B cell (primary cell): ENCODE data around the gene SCYL3. TPM values are rescaled to one million over a fixed set of nuclear protein-coding genes. Genes with fewer than 3 reads are reported as not detected.

Experiments used
- ATAC-seq: fragments of 200-7000 bp; cut with Tn5 transposase; one replicate; pipeline ENCODE4 v1.10.0; 2021; ENCODE audit warnings: low read depth, mild to moderate bottlenecking, moderate number of reproducible peaks, moderate library complexity
- CTCF ChIA-PET: fragments of 350-600 bp; sonication (Branson Sonifier 250); formaldehyde crosslinking; loops from one replicate; lab custom pipeline; 2021; ENCODE audit warnings: antibody characterized with exemption, inconsistent platforms; lab: Charles Lee
- POLR2A ChIA-PET: fragments of 350-600 bp; sonication (Branson Sonifier 250); formaldehyde crosslinking; loops from one replicate; lab custom pipeline; 2021; ENCODE audit warnings: antibody characterized with exemption; lab: Charles Lee
- DNase-seq: peaks from one replicate; pipeline ENCODE4 v3.0.0; 2013
- H2AFZ ChIP-seq: 2 replicates; pipeline ENCODE4 v1.6.1; 2012; ENCODE audit warnings: mild to moderate bottlenecking, low read depth, low read length; ENCODE audit not compliant: insufficient read depth, poor library complexity, severe bottlenecking
- H3K27ac ChIP-seq, 2 donors: 1 replicate in 1 of 2; 2 replicates in 1 of 2; pipeline ENCODE4 v1.5.1; 2012 to 2013; ENCODE audit warnings: low read length in 2 of 2, mild to moderate bottlenecking in 2 of 2, moderate library complexity in 1 of 2
- H3K27me3 ChIP-seq, 4 experiments: fragments of 200-600 bp in 1 of 4; sonication (generic) in 1 of 4; replicated peaks in 1 of 4; 1 replicate in 2 of 4; 2 replicates in 2 of 4; pipeline versions ENCODE4 v1.6.1 to v1.7.0; 2013 to 2016; ENCODE audit warnings: low read length in 3 of 4, mild to moderate bottlenecking in 2 of 4, mixed read lengths in 1 of 4, moderate library complexity in 1 of 4; ENCODE audit not compliant: insufficient read depth in 4 of 4, control insufficient read depth in 3 of 4; ENCODE audit errors: control extremely low read depth in 1 of 4
- H3K36me3 ChIP-seq, 2 experiments: replicated peaks in 1 of 2; 1 replicate in 1 of 2; 2 replicates in 1 of 2; pipeline versions ENCODE4 v1.6.1 to v1.7.1; 2013; ENCODE audit warnings: low read length in 1 of 2; ENCODE audit not compliant: insufficient read depth in 2 of 2, control insufficient read depth in 1 of 2; ENCODE audit errors: control extremely low read depth in 1 of 2, extremely low read depth in 1 of 2
- H3K4me1 ChIP-seq, 2 donors: fragments of 200-600 bp in 1 of 2; sonication (generic) in 1 of 2; 1 replicate in 1 of 2; 2 replicates in 1 of 2; pipeline versions ENCODE4 v1.5.1 to v1.6.1; 2013 to 2017; ENCODE audit warnings: low read length in 2 of 2; ENCODE audit not compliant: control insufficient read depth in 2 of 2, insufficient read depth in 2 of 2
- H3K4me2 ChIP-seq: replicated peaks from 2 replicates; pipeline ENCODE3; 2012; ENCODE audit warnings: mild to moderate bottlenecking, low read depth, low read length; ENCODE audit not compliant: poor library complexity, severe bottlenecking
- H3K4me3 ChIP-seq, 5 experiments: fragments of 200-600 bp in 1 of 5; sonication (generic) in 1 of 5; 1 replicate in 3 of 5; 2 replicates in 2 of 5; pipeline versions ENCODE4 v1.5.1 to v1.7.0; 2011 to 2016; ENCODE audit warnings: low read length in 4 of 5, mild to moderate bottlenecking in 4 of 5, low read depth in 2 of 5, control low read depth in 1 of 5, moderate library complexity in 1 of 5; ENCODE audit not compliant: insufficient read depth in 1 of 5; ENCODE audit errors: control extremely low read depth in 1 of 5, extremely low read depth in 1 of 5
- H3K79me2 ChIP-seq: fragments of 200-600 bp; sonication (generic); one replicate; pipeline ENCODE4 v1.6.0; 2016; ENCODE audit warnings: low read length; ENCODE audit not compliant: control insufficient read depth, insufficient read depth
- H3K9ac ChIP-seq: fragments of 200-600 bp; sonication (generic); 2 replicates; pipeline ENCODE4 v1.6.1; 2017; ENCODE audit warnings: mild to moderate bottlenecking, low read length, moderate library complexity
- H3K9me3 ChIP-seq, 3 donors: one replicate each; pipeline versions ENCODE4 v1.6.1 to v1.7.1; 2013; ENCODE audit warnings: low read length in 2 of 3; ENCODE audit not compliant: control insufficient read depth in 2 of 3, insufficient read depth in 1 of 3; ENCODE audit errors: control extremely low read depth in 1 of 3
- H4K20me1 ChIP-seq: 2 replicates; pipeline ENCODE4 v1.6.0; 2012; ENCODE audit warnings: mild to moderate bottlenecking, low read length; ENCODE audit not compliant: insufficient read depth, control insufficient read depth, poor library complexity, severe bottlenecking
- H3K27ac Mint-ChIP-seq: one replicate; pipeline ENCODE4 v1.8.0; 2021; ENCODE audit warnings: mixed read lengths
- H3K27me3 Mint-ChIP-seq: one replicate; pipeline ENCODE4 v1.8.0; 2021; ENCODE audit warnings: mixed read lengths
- H3K4me1 Mint-ChIP-seq: one replicate; pipeline ENCODE4 v1.8.0; 2021; ENCODE audit warnings: mixed read lengths
- H3K4me3 Mint-ChIP-seq: one replicate; pipeline ENCODE4 v1.8.0; 2021; ENCODE audit warnings: mixed read lengths
- H3K9me3 Mint-ChIP-seq: one replicate; pipeline ENCODE4 v1.8.0; 2022; ENCODE audit warnings: mixed read lengths; ENCODE audit not compliant: insufficient read depth
- CTCF ChIP-seq: fragments of 200-600 bp; IDR thresholded peaks from one replicate; pipeline ENCODE4 v1.8.0; 2022; ENCODE audit warnings: antibody characterized with exemption, mild to moderate bottlenecking
- EZH2 ChIP-seq: IDR thresholded peaks from 2 replicates; pipeline ENCODE4 v1.6.1; 2012; ENCODE audit warnings: borderline replicate concordance, low read depth, mild to moderate bottlenecking, moderate library complexity, low read length; ENCODE audit not compliant: insufficient read depth, poor library complexity, severe bottlenecking
- WGBS: methylation state at CpG from one replicate; pipeline ENCODE4 v1.1.5; 2013; ENCODE audit warnings: missing lambda C conversion rate; ENCODE audit not compliant: insufficient coverage; 5-methylcytosine and 5-hydroxymethylcytosine counted together
- intact Hi-C: fragments of 100-400 bp; cut with micrococcal nuclease; formaldehyde crosslinking; loops from one replicate; pipeline ENCODE4 v1.10.0; 2022
- polyA plus RNA-seq: library from polyadenylated mRNA; depleted of rRNA; stranded (reverse); fragments of >200 nt; gene quantifications from 2 replicates; pipeline ENCODE4 v1.2.3, GENCODE V29; 2012
- total RNA-seq, 2 donors: library from RNA; stranded (reverse); fragments of 120-200 nt in 1 of 2; gene quantifications; 1 replicate in 1 of 2; 2 replicates in 1 of 2; pipeline versions ENCODE4 v1.2.3 to v1.2.4, GENCODE V29; 2013 to 2022

The SCYL3 gene
- total and polyA plus RNA-seq, 2 donors (not counting 1 experiment from before 2014, with no cell fraction given): 14.2 to 18.4 TPM

- no peaks in the 10 kb centered on the region for H3K9me3 Mint-ChIP-seq
- Histone ChIP-seq H3K4me1 (no peaks in the 10 kb centered on the region), H2AFZ (no peak overlapping the region), H3K27me3 (no peaks in the 10 kb centered on the region), H3K27ac (no peak overlapping the region), H3K9ac (no peak overlapping the region), H3K4me3 (no peak overlapping the region), H3K36me3 (peaks cover 26 to 64% of the 10 kb centered on the region in 2 experiments), H3K79me2 (no peaks in the 10 kb centered on the region), H4K20me1 (no peaks in the 10 kb centered on the region), H3K9me3 (no peaks in the 10 kb centered on the region), H3K4me2 (no peak overlapping the region)
- H3K27ac Mint-ChIP-seq: no peak overlapping the region
- intact Hi-C loops: no loop called here
- H3K27me3 Mint-ChIP-seq: no peaks in the 10 kb centered on the region
- DNase-seq (no peak), ATAC-seq (no peak)
- 91% methylated on average over 1 of the region's 1 CpG for WGBS
- ChIA-PET CTCF (interaction anchor here (1.0 kb wide), 1 partner anchor 141 kb away, joined by 3 read pairs; no protein-coding TSS in a partner anchor), POLR2A (no interaction called here)
- peaks cover 4% of the 10 kb centered on the region for H3K4me1 Mint-ChIP-seq
- TF ChIP-seq EZH2 (no peak), CTCF (no peak)
- H3K4me3 Mint-ChIP-seq: no peak overlapping the region
These were observed 40.4 kb downstream of the SCYL3 start for GRCh38 chr1:169853341-169853740.

- no peak for DNase-seq
- Mint-ChIP-seq H3K27ac (no peak overlapping the region), H3K27me3 (no peaks in the 10 kb centered on the region), H3K9me3 (no peaks in the 10 kb centered on the region), H3K4me1 (no peaks in the 10 kb centered on the region), H3K4me3 (no peak overlapping the region)
- CTCF ChIA-PET: no interaction called here
- no peak overlapping the region for H3K9ac ChIP-seq
- POLR2A ChIA-PET: no interaction called here
- no peak overlapping the region for H3K27ac ChIP-seq
- no peak overlapping the region for H3K4me2 ChIP-seq
- H3K4me1 ChIP-seq: no peaks in the 10 kb centered on the region
- no peaks in the 10 kb centered on the region for H4K20me1 ChIP-seq
- TF ChIP-seq CTCF: no peak
- TF ChIP-seq EZH2: no peak
- no CpG with 5 or more reads among the region's 5 CpGs for WGBS
- no peaks in the 10 kb centered on the region for H3K79me2 ChIP-seq
- H3K9me3 ChIP-seq: no peaks in the 10 kb centered on the region
- H3K4me3 ChIP-seq: no peak overlapping the region
- ATAC-seq: no peak
- H3K27me3 ChIP-seq: no peaks in the 10 kb centered on the region
- H2AFZ ChIP-seq: no peak overlapping the region
- H3K36me3 ChIP-seq: peaks cover 21 to 63% of the 10 kb centered on the region in 2 experiments
- intact Hi-C loops: no loop called here
These were observed 44.2 kb downstream of the SCYL3 start for GRCh38 chr1:169849346-169850022.
